HepG2 (cell line): ENCODE measurements around the gene KIAA1755. TPM values are rescaled to one million over a fixed set of nuclear protein-coding genes. Genes with fewer than 3 reads are reported as not detected.
A peak's percentile ranks its signal among the peaks of the same experiment; 100 is the strongest.

ENCODE experiments used
- CBFB ChIP-seq: sonication (generic); formaldehyde crosslinking; IDR thresholded peaks from 2 replicates; pipeline ENCODE4 v1.4.0; 2020; ENCODE audit warnings: missing genetic modification reagents
- CBX5 ChIP-seq: sonication (generic); formaldehyde crosslinking; IDR thresholded peaks from 2 replicates; pipeline ENCODE4 v1.4.0; 2020; ENCODE audit warnings: missing genetic modification reagents, borderline replicate concordance
- CERS6 ChIP-seq: sonication (generic); formaldehyde crosslinking; IDR thresholded peaks from 2 replicates; pipeline ENCODE4 v1.5.0; 2020; ENCODE audit warnings: missing genetic modification reagents
- CREM ChIP-seq, 2 experiments: sonication (generic) in 1 of 2; formaldehyde crosslinking in 1 of 2; IDR thresholded peaks; 2 replicates each; pipeline versions ENCODE4 v1.4.0 to v1.6.1; 2016 to 2020; ENCODE audit warnings: antibody characterized with exemption in 1 of 2, mild to moderate bottlenecking in 1 of 2, missing genetic modification reagents in 1 of 2
- ETS1 ChIP-seq: sonication (generic); formaldehyde crosslinking; IDR thresholded peaks from 2 replicates; pipeline ENCODE4 v1.4.0; 2020; ENCODE audit warnings: missing genetic modification reagents
- GMEB1 ChIP-seq: sonication (generic); formaldehyde crosslinking; IDR thresholded peaks from 2 replicates; pipeline ENCODE4 v1.5.1; 2020; ENCODE audit warnings: missing genetic modification reagents, mild to moderate bottlenecking, borderline replicate concordance
- JUN ChIP-seq: sonication (generic); formaldehyde crosslinking; IDR thresholded peaks from 2 replicates; pipeline ENCODE4 v1.4.0; 2020; ENCODE audit warnings: mild to moderate bottlenecking, missing genetic modification reagents
- MNT ChIP-seq: fragments of 450-650 bp; IDR thresholded peaks from 2 replicates; pipeline ENCODE4 v1.6.1; 2016
- MTF1 ChIP-seq: sonication (generic); formaldehyde crosslinking; IDR thresholded peaks from 2 replicates; pipeline ENCODE4 v1.5.0; 2020; ENCODE audit warnings: missing genetic modification reagents
- MTF2 ChIP-seq: sonication (generic); formaldehyde crosslinking; IDR thresholded peaks from 2 replicates; pipeline ENCODE4 v1.5.0; 2020; ENCODE audit warnings: missing genetic modification reagents, borderline replicate concordance
- PITX1 ChIP-seq: sonication (generic); formaldehyde crosslinking; IDR thresholded peaks from 2 replicates; pipeline ENCODE4 v1.5.1; 2020; ENCODE audit warnings: mild to moderate bottlenecking, missing genetic modification reagents
- TEF ChIP-seq: sonication (generic); formaldehyde crosslinking; IDR thresholded peaks from 2 replicates; pipeline ENCODE4 v1.5.0; 2020; ENCODE audit warnings: missing genetic modification reagents
- TERF1 ChIP-seq: sonication (generic); formaldehyde crosslinking; IDR thresholded peaks from 2 replicates; pipeline ENCODE4 v1.8.0; 2022; ENCODE audit warnings: mild to moderate bottlenecking, missing genetic modification reagents, moderate library complexity
- U2AF1 ChIP-seq: fragments of 200-400 bp; formaldehyde crosslinking; optimal IDR thresholded peaks from 2 replicates; pipeline ENCODE3; 2017; ENCODE audit warnings: mild to moderate bottlenecking, low read depth, low read length
- XRCC5 ChIP-seq: fragments of 200-400 bp; formaldehyde crosslinking; optimal IDR thresholded peaks from 2 replicates; pipeline ENCODE3; 2017; ENCODE audit warnings: mild to moderate bottlenecking, low read length
- ZBTB39 ChIP-seq: sonication (generic); formaldehyde crosslinking; IDR thresholded peaks from 2 replicates; pipeline ENCODE4 v1.5.0; 2020; ENCODE audit warnings: missing genetic modification reagents
- ZNF572 ChIP-seq: sonication (generic); formaldehyde crosslinking; IDR thresholded peaks from 2 replicates; pipeline ENCODE4 v1.5.1; 2020; ENCODE audit warnings: mild to moderate bottlenecking, missing genetic modification reagents
- ZSCAN12 ChIP-seq: sonication (generic); formaldehyde crosslinking; IDR thresholded peaks from 2 replicates; pipeline ENCODE4 v1.9.0; 2021; ENCODE audit warnings: mild to moderate bottlenecking, missing genetic modification reagents
- polyA plus RNA-seq, 8 experiments: library from polyadenylated mRNA; depleted of rRNA in 3 of 8; stranded (reverse) in 7 of 8; unstranded in 1 of 8; fragments of >200 nt; fragmentation: Illumina TruSeq in 4 of 8; extraction: Trizol in 4 of 8; gene quantifications; 2 replicates each; pipeline versions ENCODE4 v1.2.1 to v1.2.3, GENCODE V29; 2011 to 2016; ENCODE audit warnings: low read depth in 4 of 8, missing spikeins in 1 of 8, mixed read lengths in 1 of 8; ENCODE audit not compliant: insufficient read depth in 1 of 8
- total RNA-seq, 5 experiments: library from RNA; depleted of rRNA; stranded (reverse); fragments of >200 nt; fragmentation: Illumina TruSeq; extraction: Trizol; gene quantifications; 2 replicates each; pipeline ENCODE4 v1.2.3, GENCODE V29; 2016; ENCODE audit warnings: low read depth in 1 of 5

The KIAA1755 gene
- total and polyA plus RNA-seq, 2 of the 13 experiments (the other 11 are each of a cell fraction or from before 2014, with no cell fraction given): 0.04 TPM; not detected in 1

- no peak for TF ChIP-seq JUN (CRISPR knock-in tag)
- TF ChIP-seq CBX5: no peak
- no peak for TF ChIP-seq PITX1 (CRISPR knock-in tag)
- no peak for TF ChIP-seq ZSCAN12 (CRISPR knock-in tag)
- TF ChIP-seq TERF1 (CRISPR knock-in tag): no peak
- TF ChIP-seq CBFB (CRISPR knock-in tag): peak; percentile 75; the same call in 1 of the 2 replicates
- TF ChIP-seq MTF1 (CRISPR knock-in tag): no peak
- TF ChIP-seq CREM (IDR thresholded peaks at IDR 0.05): no peak
- no peak for TF ChIP-seq CREM (CRISPR knock-in tag; IDR thresholded peaks at IDR 0.05)
- TF ChIP-seq ZNF572 (CRISPR knock-in tag): no peak
- TF ChIP-seq GMEB1: no peak
- TF ChIP-seq XRCC5: peak; percentile 89
- TF ChIP-seq MTF2 (CRISPR knock-in tag): no peak
- no peak for TF ChIP-seq CERS6 (CRISPR knock-in tag)
- TF ChIP-seq MNT: no peak
- TF ChIP-seq U2AF1: peak; percentile 86
- TF ChIP-seq ZBTB39 (CRISPR knock-in tag): no peak
- TF ChIP-seq TEF (CRISPR knock-in tag): no peak
- TF ChIP-seq ETS1 (CRISPR knock-in tag): no peak
These were observed 30.6 kb upstream of the KIAA1755 start (continued) for GRCh38 chr20:38290829-38291814.
